WTC11 (cell line): ENCODE results near the gene SPX. TPM values are rescaled to one million over a fixed set of nuclear protein-coding genes. Genes with fewer than 3 reads are reported as not detected.

Source experiments
- ATAC-seq: fragments of 200-7000 bp; cut with Tn5 transposase; 2 replicates; pipeline ENCODE4 v1.10.0; 2021; ENCODE audit warnings: mild to moderate bottlenecking, moderate library complexity
- CTCF ChIA-PET: fragments of 300-600 bp; sonication (Branson Sonifier 250); formaldehyde crosslinking; loops from one replicate; lab custom pipeline; 2021; ENCODE audit warnings: antibody characterized with exemption; lab: Charles Lee
- POLR2A ChIA-PET: fragments of 350-600 bp; sonication (Branson Sonifier 250); formaldehyde crosslinking; loops from one replicate; lab custom pipeline; 2021; ENCODE audit warnings: antibody characterized with exemption; lab: Charles Lee
- DNase-seq: peaks from one replicate; pipeline ENCODE4 v3.0.0; 2021; ENCODE audit warnings: low spot score
- H3K27ac Mint-ChIP-seq: 2 replicates; pipeline ENCODE4 v1.8.0; 2021; ENCODE audit warnings: mixed read lengths
- H3K27me3 Mint-ChIP-seq: 2 replicates; pipeline ENCODE4 v1.8.0; 2021; ENCODE audit warnings: low read depth, mild to moderate bottlenecking, moderate library complexity, mixed read lengths
- H3K36me3 Mint-ChIP-seq: 2 replicates; pipeline ENCODE4 v1.8.0; 2021; ENCODE audit warnings: mixed read lengths
- H3K4me1 Mint-ChIP-seq: 2 replicates; pipeline ENCODE4 v1.8.0; 2022; ENCODE audit warnings: mixed read lengths
- H3K4me3 Mint-ChIP-seq: 2 replicates; pipeline ENCODE4 v1.8.0; 2021; ENCODE audit warnings: mild to moderate bottlenecking, moderate library complexity, mixed read lengths
- H3K9me3 Mint-ChIP-seq: 2 replicates; pipeline ENCODE4 v1.8.0; 2021; ENCODE audit warnings: mixed read lengths
- ATF1 ChIP-seq: sonication (generic); formaldehyde crosslinking; IDR thresholded peaks from 2 replicates; pipeline ENCODE4 v1.8.1; 2023; ENCODE audit warnings: mild to moderate bottlenecking, moderate library complexity, missing genetic modification reagents
- CBFB ChIP-seq: sonication (generic); formaldehyde crosslinking; IDR thresholded peaks from 2 replicates; pipeline ENCODE4 v1.8.1; 2022; ENCODE audit warnings: mild to moderate bottlenecking, low read depth, missing genetic modification reagents
- FOXJ3 ChIP-seq: sonication (generic); formaldehyde crosslinking; IDR thresholded peaks from 2 replicates; pipeline ENCODE4 v1.9.0; 2021; ENCODE audit warnings: missing genetic modification reagents, mild to moderate bottlenecking, borderline replicate concordance
- FOXK1 ChIP-seq: sonication (generic); formaldehyde crosslinking; IDR thresholded peaks from 2 replicates; pipeline ENCODE4 v1.8.0; 2022; ENCODE audit warnings: mild to moderate bottlenecking, moderate library complexity, missing genetic modification reagents
- GABPB1 ChIP-seq: sonication (generic); formaldehyde crosslinking; IDR thresholded peaks from 2 replicates; pipeline ENCODE4 v1.8.1; 2023; ENCODE audit warnings: mild to moderate bottlenecking, missing genetic modification reagents
- IRF2 ChIP-seq: sonication (generic); formaldehyde crosslinking; IDR thresholded peaks from 2 replicates; pipeline ENCODE4 v1.8.0; 2022; ENCODE audit warnings: low read depth, missing genetic modification reagents, borderline replicate concordance
- NR3C1 ChIP-seq: sonication (generic); formaldehyde crosslinking; conservative IDR thresholded peaks from 2 replicates; pipeline ENCODE4 v1.8.1; 2023; ENCODE audit warnings: low read depth, mild to moderate bottlenecking, missing genetic modification reagents
- RORB ChIP-seq: fragments of 250-450 bp; sonication (Bioruptor Pico); IDR thresholded peaks from 2 replicates; pipeline ENCODE4 v1.9.0; 2021; ENCODE audit warnings: mild to moderate bottlenecking
- SMAD3 ChIP-seq: sonication (generic); formaldehyde crosslinking; IDR thresholded peaks from 2 replicates; pipeline ENCODE4 v1.8.0; 2022; ENCODE audit warnings: missing genetic modification reagents, mild to moderate bottlenecking, borderline replicate concordance
- ZNF232 ChIP-seq: sonication (generic); formaldehyde crosslinking; IDR thresholded peaks from 2 replicates; pipeline ENCODE4 v1.8.0; 2022; ENCODE audit warnings: mild to moderate bottlenecking, missing genetic modification reagents
- ZNF416 ChIP-seq: fragments of 250-450 bp; sonication (Bioruptor Pico); IDR thresholded peaks from 2 replicates; pipeline ENCODE4 v1.9.0; 2021; ENCODE audit warnings: mild to moderate bottlenecking, inconsistent platforms
- total RNA-seq: library from RNA; stranded (reverse); gene quantifications from 3 replicates; pipeline ENCODE4 v1.2.3, GENCODE V29; 2021
- TF ChIP-seq, protein P1 (sequence below): sonication (generic); formaldehyde crosslinking; IDR thresholded peaks from 2 replicates; pipeline ENCODE4 v1.8.1; 2022; ENCODE audit warnings: low read depth, missing genetic modification reagents, borderline replicate concordance
- TF ChIP-seq, protein P2 (sequence below): fragments of 250-450 bp; sonication (Bioruptor Pico); IDR thresholded peaks from 2 replicates; pipeline ENCODE4 v1.9.0; 2021; ENCODE audit warnings: mild to moderate bottlenecking
- TF ChIP-seq, protein P3 (sequence below): sonication (generic); formaldehyde crosslinking; IDR thresholded peaks from 2 replicates; pipeline ENCODE4 v1.8.1; 2023; ENCODE audit warnings: mild to moderate bottlenecking, missing genetic modification reagents, borderline replicate concordance
- TF ChIP-seq, protein P4 (sequence below): sonication (generic); formaldehyde crosslinking; IDR thresholded peaks from 2 replicates; pipeline ENCODE4 v1.8.0; 2022; ENCODE audit warnings: mild to moderate bottlenecking, missing genetic modification reagents
- TF ChIP-seq, protein P5 (sequence below): sonication (generic); formaldehyde crosslinking; IDR thresholded peaks from 2 replicates; pipeline ENCODE4 v1.8.0; 2023; ENCODE audit warnings: missing genetic modification reagents
- TF ChIP-seq, protein P6 (sequence below): sonication (generic); formaldehyde crosslinking; IDR thresholded peaks from 2 replicates; pipeline ENCODE4 v1.8.1; 2023; ENCODE audit warnings: mild to moderate bottlenecking, missing genetic modification reagents
- TF ChIP-seq, protein P7 (sequence below): fragments of 200-600 bp; IDR thresholded peaks from 2 replicates; pipeline ENCODE4 v1.8.0; 2022; ENCODE audit warnings: antibody characterized with exemption

Gene SPX
- total RNA-seq, 1 experiment from 2014 or later: 0.46 TPM

DNA sequence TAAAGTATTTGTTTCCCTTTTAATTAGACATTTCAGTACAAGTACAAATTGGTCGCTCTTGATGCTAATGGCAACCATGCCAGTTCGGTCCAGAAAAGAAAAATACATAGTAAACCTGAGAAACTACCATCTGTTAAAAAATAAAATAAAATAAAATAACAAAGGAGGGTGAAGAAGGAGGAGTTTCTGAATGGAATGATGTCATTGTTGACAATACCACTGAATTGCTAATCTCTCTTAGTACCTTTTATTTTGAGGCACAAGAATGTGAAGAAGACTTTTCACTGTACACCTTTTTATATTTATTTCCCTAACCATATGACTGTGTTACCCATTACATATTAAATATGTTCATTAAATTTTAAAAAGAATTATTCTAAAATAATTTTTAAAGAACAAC, 19.5 kb downstream of the SPX start:
- H3K9me3 Mint-ChIP-seq: no peaks in the 10 kb centered on the region
- TF ChIP-seq RORB (CRISPR knock-in tag): no peak
- TF ChIP-seq CBFB (CRISPR knock-in tag): no peak
- no peak for TF ChIP-seq ZNF232 (CRISPR knock-in tag)
- no peak for TF ChIP-seq IRF2 (CRISPR knock-in tag)
- no peak for TF ChIP-seq NR3C1 (CRISPR knock-in tag)
- no peak for TF ChIP-seq ATF1 (CRISPR knock-in tag)
- TF ChIP-seq, protein P1, sequence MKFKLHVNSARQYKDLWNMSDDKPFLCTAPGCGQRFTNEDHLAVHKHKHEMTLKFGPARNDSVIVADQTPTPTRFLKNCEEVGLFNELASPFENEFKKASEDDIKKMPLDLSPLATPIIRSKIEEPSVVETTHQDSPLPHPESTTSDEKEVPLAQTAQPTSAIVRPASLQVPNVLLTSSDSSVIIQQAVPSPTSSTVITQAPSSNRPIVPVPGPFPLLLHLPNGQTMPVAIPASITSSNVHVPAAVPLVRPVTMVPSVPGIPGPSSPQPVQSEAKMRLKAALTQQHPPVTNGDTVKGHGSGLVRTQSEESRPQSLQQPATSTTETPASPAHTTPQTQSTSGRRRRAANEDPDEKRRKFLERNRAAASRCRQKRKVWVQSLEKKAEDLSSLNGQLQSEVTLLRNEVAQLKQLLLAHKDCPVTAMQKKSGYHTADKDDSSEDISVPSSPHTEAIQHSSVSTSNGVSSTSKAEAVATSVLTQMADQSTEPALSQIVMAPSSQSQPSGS: no peak
- TF ChIP-seq, protein P2, sequence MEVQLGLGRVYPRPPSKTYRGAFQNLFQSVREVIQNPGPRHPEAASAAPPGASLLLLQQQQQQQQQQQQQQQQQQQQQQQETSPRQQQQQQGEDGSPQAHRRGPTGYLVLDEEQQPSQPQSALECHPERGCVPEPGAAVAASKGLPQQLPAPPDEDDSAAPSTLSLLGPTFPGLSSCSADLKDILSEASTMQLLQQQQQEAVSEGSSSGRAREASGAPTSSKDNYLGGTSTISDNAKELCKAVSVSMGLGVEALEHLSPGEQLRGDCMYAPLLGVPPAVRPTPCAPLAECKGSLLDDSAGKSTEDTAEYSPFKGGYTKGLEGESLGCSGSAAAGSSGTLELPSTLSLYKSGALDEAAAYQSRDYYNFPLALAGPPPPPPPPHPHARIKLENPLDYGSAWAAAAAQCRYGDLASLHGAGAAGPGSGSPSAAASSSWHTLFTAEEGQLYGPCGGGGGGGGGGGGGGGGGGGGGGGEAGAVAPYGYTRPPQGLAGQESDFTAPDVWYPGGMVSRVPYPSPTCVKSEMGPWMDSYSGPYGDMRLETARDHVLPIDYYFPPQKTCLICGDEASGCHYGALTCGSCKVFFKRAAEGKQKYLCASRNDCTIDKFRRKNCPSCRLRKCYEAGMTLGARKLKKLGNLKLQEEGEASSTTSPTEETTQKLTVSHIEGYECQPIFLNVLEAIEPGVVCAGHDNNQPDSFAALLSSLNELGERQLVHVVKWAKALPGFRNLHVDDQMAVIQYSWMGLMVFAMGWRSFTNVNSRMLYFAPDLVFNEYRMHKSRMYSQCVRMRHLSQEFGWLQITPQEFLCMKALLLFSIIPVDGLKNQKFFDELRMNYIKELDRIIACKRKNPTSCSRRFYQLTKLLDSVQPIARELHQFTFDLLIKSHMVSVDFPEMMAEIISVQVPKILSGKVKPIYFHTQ (CRISPR knock-in tag): no peak
- TF ChIP-seq, protein P3, sequence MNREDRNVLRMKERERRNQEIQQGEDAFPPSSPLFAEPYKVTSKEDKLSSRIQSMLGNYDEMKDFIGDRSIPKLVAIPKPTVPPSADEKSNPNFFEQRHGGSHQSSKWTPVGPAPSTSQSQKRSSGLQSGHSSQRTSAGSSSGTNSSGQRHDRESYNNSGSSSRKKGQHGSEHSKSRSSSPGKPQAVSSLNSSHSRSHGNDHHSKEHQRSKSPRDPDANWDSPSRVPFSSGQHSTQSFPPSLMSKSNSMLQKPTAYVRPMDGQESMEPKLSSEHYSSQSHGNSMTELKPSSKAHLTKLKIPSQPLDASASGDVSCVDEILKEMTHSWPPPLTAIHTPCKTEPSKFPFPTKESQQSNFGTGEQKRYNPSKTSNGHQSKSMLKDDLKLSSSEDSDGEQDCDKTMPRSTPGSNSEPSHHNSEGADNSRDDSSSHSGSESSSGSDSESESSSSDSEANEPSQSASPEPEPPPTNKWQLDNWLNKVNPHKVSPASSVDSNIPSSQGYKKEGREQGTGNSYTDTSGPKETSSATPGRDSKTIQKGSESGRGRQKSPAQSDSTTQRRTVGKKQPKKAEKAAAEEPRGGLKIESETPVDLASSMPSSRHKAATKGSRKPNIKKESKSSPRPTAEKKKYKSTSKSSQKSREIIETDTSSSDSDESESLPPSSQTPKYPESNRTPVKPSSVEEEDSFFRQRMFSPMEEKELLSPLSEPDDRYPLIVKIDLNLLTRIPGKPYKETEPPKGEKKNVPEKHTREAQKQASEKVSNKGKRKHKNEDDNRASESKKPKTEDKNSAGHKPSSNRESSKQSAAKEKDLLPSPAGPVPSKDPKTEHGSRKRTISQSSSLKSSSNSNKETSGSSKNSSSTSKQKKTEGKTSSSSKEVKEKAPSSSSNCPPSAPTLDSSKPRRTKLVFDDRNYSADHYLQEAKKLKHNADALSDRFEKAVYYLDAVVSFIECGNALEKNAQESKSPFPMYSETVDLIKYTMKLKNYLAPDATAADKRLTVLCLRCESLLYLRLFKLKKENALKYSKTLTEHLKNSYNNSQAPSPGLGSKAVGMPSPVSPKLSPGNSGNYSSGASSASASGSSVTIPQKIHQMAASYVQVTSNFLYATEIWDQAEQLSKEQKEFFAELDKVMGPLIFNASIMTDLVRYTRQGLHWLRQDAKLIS (CRISPR knock-in tag): no peak
- TF ChIP-seq GABPB1 (CRISPR knock-in tag): no peak
- TF ChIP-seq FOXJ3: no peak
- TF ChIP-seq, protein P4, sequence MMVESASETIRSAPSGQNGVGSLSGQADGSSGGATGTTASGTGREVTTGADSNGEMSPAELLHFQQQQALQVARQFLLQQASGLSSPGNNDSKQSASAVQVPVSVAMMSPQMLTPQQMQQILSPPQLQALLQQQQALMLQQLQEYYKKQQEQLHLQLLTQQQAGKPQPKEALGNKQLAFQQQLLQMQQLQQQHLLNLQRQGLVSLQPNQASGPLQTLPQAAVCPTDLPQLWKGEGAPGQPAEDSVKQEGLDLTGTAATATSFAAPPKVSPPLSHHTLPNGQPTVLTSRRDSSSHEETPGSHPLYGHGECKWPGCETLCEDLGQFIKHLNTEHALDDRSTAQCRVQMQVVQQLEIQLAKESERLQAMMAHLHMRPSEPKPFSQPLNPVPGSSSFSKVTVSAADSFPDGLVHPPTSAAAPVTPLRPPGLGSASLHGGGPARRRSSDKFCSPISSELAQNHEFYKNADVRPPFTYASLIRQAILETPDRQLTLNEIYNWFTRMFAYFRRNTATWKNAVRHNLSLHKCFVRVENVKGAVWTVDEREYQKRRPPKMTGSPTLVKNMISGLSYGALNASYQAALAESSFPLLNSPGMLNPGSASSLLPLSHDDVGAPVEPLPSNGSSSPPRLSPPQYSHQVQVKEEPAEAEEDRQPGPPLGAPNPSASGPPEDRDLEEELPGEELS (CRISPR knock-in tag): no peak
- no peak for TF ChIP-seq FOXK1 (CRISPR knock-in tag)
- TF ChIP-seq, protein P5, sequence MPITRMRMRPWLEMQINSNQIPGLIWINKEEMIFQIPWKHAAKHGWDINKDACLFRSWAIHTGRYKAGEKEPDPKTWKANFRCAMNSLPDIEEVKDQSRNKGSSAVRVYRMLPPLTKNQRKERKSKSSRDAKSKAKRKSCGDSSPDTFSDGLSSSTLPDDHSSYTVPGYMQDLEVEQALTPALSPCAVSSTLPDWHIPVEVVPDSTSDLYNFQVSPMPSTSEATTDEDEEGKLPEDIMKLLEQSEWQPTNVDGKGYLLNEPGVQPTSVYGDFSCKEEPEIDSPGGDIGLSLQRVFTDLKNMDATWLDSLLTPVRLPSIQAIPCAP (CRISPR knock-in tag): no peak
- TF ChIP-seq ZNF416: no peak
- TF ChIP-seq SMAD3 (CRISPR knock-in tag): no peak
- TF ChIP-seq, protein P6, sequence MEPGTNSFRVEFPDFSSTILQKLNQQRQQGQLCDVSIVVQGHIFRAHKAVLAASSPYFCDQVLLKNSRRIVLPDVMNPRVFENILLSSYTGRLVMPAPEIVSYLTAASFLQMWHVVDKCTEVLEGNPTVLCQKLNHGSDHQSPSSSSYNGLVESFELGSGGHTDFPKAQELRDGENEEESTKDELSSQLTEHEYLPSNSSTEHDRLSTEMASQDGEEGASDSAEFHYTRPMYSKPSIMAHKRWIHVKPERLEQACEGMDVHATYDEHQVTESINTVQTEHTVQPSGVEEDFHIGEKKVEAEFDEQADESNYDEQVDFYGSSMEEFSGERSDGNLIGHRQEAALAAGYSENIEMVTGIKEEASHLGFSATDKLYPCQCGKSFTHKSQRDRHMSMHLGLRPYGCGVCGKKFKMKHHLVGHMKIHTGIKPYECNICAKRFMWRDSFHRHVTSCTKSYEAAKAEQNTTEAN: no peak
- TF ChIP-seq, protein P7, sequence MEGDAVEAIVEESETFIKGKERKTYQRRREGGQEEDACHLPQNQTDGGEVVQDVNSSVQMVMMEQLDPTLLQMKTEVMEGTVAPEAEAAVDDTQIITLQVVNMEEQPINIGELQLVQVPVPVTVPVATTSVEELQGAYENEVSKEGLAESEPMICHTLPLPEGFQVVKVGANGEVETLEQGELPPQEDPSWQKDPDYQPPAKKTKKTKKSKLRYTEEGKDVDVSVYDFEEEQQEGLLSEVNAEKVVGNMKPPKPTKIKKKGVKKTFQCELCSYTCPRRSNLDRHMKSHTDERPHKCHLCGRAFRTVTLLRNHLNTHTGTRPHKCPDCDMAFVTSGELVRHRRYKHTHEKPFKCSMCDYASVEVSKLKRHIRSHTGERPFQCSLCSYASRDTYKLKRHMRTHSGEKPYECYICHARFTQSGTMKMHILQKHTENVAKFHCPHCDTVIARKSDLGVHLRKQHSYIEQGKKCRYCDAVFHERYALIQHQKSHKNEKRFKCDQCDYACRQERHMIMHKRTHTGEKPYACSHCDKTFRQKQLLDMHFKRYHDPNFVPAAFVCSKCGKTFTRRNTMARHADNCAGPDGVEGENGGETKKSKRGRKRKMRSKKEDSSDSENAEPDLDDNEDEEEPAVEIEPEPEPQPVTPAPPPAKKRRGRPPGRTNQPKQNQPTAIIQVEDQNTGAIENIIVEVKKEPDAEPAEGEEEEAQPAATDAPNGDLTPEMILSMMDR: no peak
- TF ChIP-seq, all 79 proteins: peak for 0
- H3K4me1 Mint-ChIP-seq: no peaks in the 10 kb centered on the region
- no peak overlapping the region for H3K4me3 Mint-ChIP-seq
- DNase-seq: no peak
- CTCF ChIA-PET: no interaction called here
- H3K27ac Mint-ChIP-seq: no peak overlapping the region
- H3K36me3 Mint-ChIP-seq: no peaks in the 10 kb centered on the region
- POLR2A ChIA-PET: no interaction called here
- ATAC-seq: no peak
- no peaks in the 10 kb centered on the region for H3K27me3 Mint-ChIP-seq
